Stimulated activated CD8-positive, alpha-beta memory T cell treated with anti-CD3 and anti-CD28 coated beads, Interleukin-12 subunit alpha, Interleukin-12 subunit beta, amount 100 ng/mL, for 4 hours (primary cell): Measurements from ENCODE around the gene RALGAPA2.

Experiments used
- DNase-seq: peaks from one replicate; pipeline ENCODE4 v3.0.0-alpha.2; 2020; ENCODE audit warnings: low read depth

Gene RALGAPA2

GRCh38 chr20:20536240-20536933 is 176.1 kb downstream of the RALGAPA2 start:
- DNase-seq: no peak

- no peak for DNase-seq
These were observed 177.4 kb downstream of the RALGAPA2 start for GRCh38 chr20:20535051-20535450.

- DNase-seq: no peak
These were observed 181.2 kb downstream of the RALGAPA2 start for GRCh38 chr20:20531283-20531682.

- DNase-seq: no peak
These were observed 181.9 kb downstream of the RALGAPA2 start for GRCh38 chr20:20530428-20531151.

- no peak for DNase-seq
These were observed 182.8 kb downstream of the RALGAPA2 start for GRCh38 chr20:20529597-20529996.

- DNase-seq: no peak
These were observed 183.6 kb downstream of the RALGAPA2 start for GRCh38 chr20:20528861-20529260.

- no peak for DNase-seq
These were observed 184.8 kb downstream of the RALGAPA2 start for GRCh38 chr20:20527661-20528060.

GRCh38 chr20:20525756-20526155 is 186.7 kb downstream of the RALGAPA2 start:
- no peak for DNase-seq

GRCh38 chr20:20525214-20525613 is 187.2 kb downstream of the RALGAPA2 start:
- DNase-seq: no peak

- no peak for DNase-seq
These were observed 187.7 kb downstream of the RALGAPA2 start for GRCh38 chr20:20524756-20525155.

- DNase-seq: no peak
These were observed 190.7 kb downstream of the RALGAPA2 start for GRCh38 chr20:20521736-20522135.

GRCh38 chr20:20520776-20521175 is 191.7 kb downstream of the RALGAPA2 start:
- no peak for DNase-seq

GRCh38 chr20:20519269-20519668 is 193.2 kb downstream of the RALGAPA2 start:
- DNase-seq: no peak

GRCh38 chr20:20518263-20518662 is 194.2 kb downstream of the RALGAPA2 start:
- no peak for DNase-seq

GRCh38 chr20:20517296-20517695 is 195.1 kb downstream of the RALGAPA2 start:
- DNase-seq: no peak

GRCh38 chr20:20513720-20514119 is 198.7 kb downstream of the RALGAPA2 start:
- no peak for DNase-seq

GRCh38 chr20:20505554-20505953 is 206.9 kb downstream of the RALGAPA2 start:
- no peak for DNase-seq

GRCh38 chr20:20503777-20504530 is 208.5 kb downstream of the RALGAPA2 start:
- DNase-seq: no peak

- DNase-seq: no peak
These were observed 211.3 kb downstream of the RALGAPA2 start for GRCh38 chr20:20501128-20501527.

- no peak for DNase-seq
These were observed 212.1 kb downstream of the RALGAPA2 start for GRCh38 chr20:20500312-20500711.

GRCh38 chr20:20499439-20499838 is 213.0 kb downstream of the RALGAPA2 start:
- no peak for DNase-seq

- no peak for DNase-seq
These were observed 214.2 kb downstream of the RALGAPA2 start for GRCh38 chr20:20498076-20498861.
